Activated T-helper 1 cell treated with anti-CD3 and anti-CD28 coated beads, Interleukin-12 subunit alpha, Interleukin-12 subunit beta, Interleukin-2, Interleukin-4 antibody, amounts not matched to agents 30 ng/mL and 10 ng/mL and 1 ng/mL, durations not matched to agents 14 hours and 24 hours and 36 hours (primary cell): ENCODE measurements around the gene DDX56. TPM values are rescaled to one million over a fixed set of nuclear protein-coding genes. Genes with fewer than 3 reads are reported as not detected.

Experiments
- total RNA-seq: library from RNA; stranded (reverse); gene quantifications from 2 replicates; pipeline ENCODE4 v1.2.3, GENCODE V29; 2022

Gene DDX56
- total RNA-seq, 1 donor from 2014 or later = 166 TPM

Other genes starting within 250 kb of the DDX56 start
- 0.47 and 0.76 TPM in 2 replicates for gene CAMK2B, start 248.3 kb downstream of the DDX56 start, total RNA-seq
- gene NUDCD3, start 83.2 kb downstream of the DDX56 start, total RNA-seq = 77.9 and 83.1 TPM in 2 replicates
- gene NPC1L1, start 32.6 kb downstream of the DDX56 start, total RNA-seq = not detected in 2 replicates
- gene TMED4, start 8.3 kb upstream of the DDX56 start, total RNA-seq = 74.9 and 79.6 TPM in 2 replicates
- gene OGDH, start 32.7 kb upstream of the DDX56 start, total RNA-seq = 101 and 105 TPM in 2 replicates
- 123 and 129 TPM in 2 replicates for gene ZMIZ2, start 174.9 kb upstream of the DDX56 start, total RNA-seq
- 2,141 and 2,153 TPM in 2 replicates for gene PPIA, start 222.8 kb upstream of the DDX56 start, total RNA-seq